H1 (cell line): ENCODE measurements around the gene GJC2. TPM values are rescaled to one million over a fixed set of nuclear protein-coding genes. Genes with fewer than 3 reads are reported as not detected.

ENCODE experiments used
- CTCF ChIA-PET: fragments of 300-600 bp; sonication (Branson Sonifier 250); formaldehyde crosslinking; loops from one replicate; lab custom pipeline; 2021; ENCODE audit not compliant: partially characterized antibody; lab: Charles Lee
- POLR2A ChIA-PET: fragments of 300-600 bp; sonication (Branson Sonifier 250); formaldehyde crosslinking; loops from one replicate; lab custom pipeline; 2021; ENCODE audit warnings: inconsistent platforms; ENCODE audit not compliant: partially characterized antibody; lab: Charles Lee
- DNase-seq, 2 experiments: peaks; one replicate each; pipeline versions ENCODE4 v3.0.0 to v3.0.0-alpha.2; 2010 to 2022; ENCODE audit warnings: low spot score in 2 of 2, low read depth in 1 of 2, mixed read lengths in 1 of 2
- FAIRE-seq: peaks from 2 replicates; lab custom pipeline; 2011; peaks lifted over from hg19 to GRCh38; lab: Jason Lieb, UNC
- H2AFZ ChIP-seq: 2 replicates; pipeline ENCODE4 v1.8.1; 2012; ENCODE audit warnings: low read length, inconsistent platforms
- H2AK5ac ChIP-seq: 2 replicates; pipeline ENCODE4 v1.6.1; 2013; ENCODE audit warnings: low read depth, low read length
- H2BK120ac ChIP-seq: replicated peaks from 2 replicates; pipeline ENCODE3; 2013; ENCODE audit warnings: low read depth, low read length, inconsistent platforms
- H2BK12ac ChIP-seq: 2 replicates; pipeline ENCODE4 v1.6.1; 2013; ENCODE audit warnings: low read depth, low read length
- H2BK15ac ChIP-seq: 2 replicates; pipeline ENCODE4 v1.6.1; 2013; ENCODE audit warnings: low read length
- H2BK20ac ChIP-seq: 2 replicates; pipeline ENCODE4 v1.6.1; 2013; ENCODE audit warnings: low read length
- H2BK5ac ChIP-seq: 2 replicates; pipeline ENCODE4 v1.6.1; 2013; ENCODE audit warnings: low read depth, low read length
- H3K14ac ChIP-seq: 2 replicates; pipeline ENCODE4 v1.6.1; 2013; ENCODE audit warnings: inconsistent platforms; ENCODE audit not compliant: insufficient read length
- H3K18ac ChIP-seq: 2 replicates; pipeline ENCODE4 v1.6.1; 2013; ENCODE audit warnings: low read length; ENCODE audit errors: extremely low read depth
- H3K23ac ChIP-seq: 2 replicates; pipeline ENCODE4 v1.6.1; 2013; ENCODE audit warnings: inconsistent platforms; ENCODE audit not compliant: insufficient read length
- H3K23me2 ChIP-seq: 2 replicates; pipeline ENCODE4 v1.6.1; 2013; ENCODE audit warnings: low read depth, low read length
- H3K27ac ChIP-seq: 2 replicates; pipeline ENCODE4 v1.6.1; 2011; ENCODE audit warnings: low read depth, low read length, inconsistent platforms
- H3K27me3 ChIP-seq, 4 experiments: replicated peaks in 1 of 4; 1 replicate in 1 of 4; 2 replicates in 3 of 4; pipeline versions ENCODE4 v1.6.1 to v1.8.1; 2011 to 2013; ENCODE audit warnings: low read length in 3 of 4, mild to moderate bottlenecking in 3 of 4, inconsistent platforms in 2 of 4, mixed read lengths in 2 of 4, moderate library complexity in 1 of 4; ENCODE audit not compliant: control insufficient read depth in 3 of 4, insufficient read depth in 3 of 4; ENCODE audit errors: extremely low read depth in 1 of 4
- H3K36me3 ChIP-seq, 4 experiments: 2 replicates each; pipeline versions ENCODE4 v1.6.1 to v1.8.1; 2011 to 2013; ENCODE audit warnings: mild to moderate bottlenecking in 4 of 4, low read length in 3 of 4, moderate library complexity in 2 of 4, control low read depth in 1 of 4, inconsistent platforms in 1 of 4; ENCODE audit not compliant: insufficient read depth in 4 of 4, control insufficient read depth in 2 of 4
- H3K4ac ChIP-seq: replicated peaks from 2 replicates; pipeline ENCODE3; 2013; ENCODE audit warnings: low read length, low read depth, mixed read lengths, inconsistent platforms; ENCODE audit not compliant: insufficient read length
- H3K4me1 ChIP-seq, 4 experiments: replicated peaks in 1 of 4; 1 replicate in 1 of 4; 2 replicates in 3 of 4; pipeline versions ENCODE4 v1.6.1 to v1.8.1; 2011 to 2013; ENCODE audit warnings: low read length in 3 of 4, inconsistent platforms in 2 of 4, mixed read lengths in 1 of 4; ENCODE audit not compliant: insufficient read depth in 4 of 4, control insufficient read depth in 3 of 4
- H3K4me2 ChIP-seq, 2 experiments: 2 replicates each; pipeline versions ENCODE4 v1.6.1 to v1.8.1; 2011 to 2013; ENCODE audit warnings: low read depth in 2 of 2, low read length in 2 of 2, control low read depth in 1 of 2, inconsistent platforms in 1 of 2, mild to moderate bottlenecking in 1 of 2; ENCODE audit not compliant: insufficient read depth in 1 of 2
- H3K4me3 ChIP-seq, 4 experiments: fragments of 200-600, 300-600 bp in 1 of 4; sonication (generic), shearing (Covaris generic), sonication (Bioruptor Twin) in 1 of 4; 2 replicates each; pipeline versions ENCODE4 v1.5.1 to v1.8.1; 2011 to 2016; ENCODE audit warnings: low read length in 4 of 4, low read depth in 3 of 4, control low read depth in 2 of 4, inconsistent platforms in 2 of 4, mild to moderate bottlenecking in 2 of 4, mixed read lengths in 1 of 4, moderate library complexity in 1 of 4; ENCODE audit not compliant: insufficient read depth in 2 of 4; ENCODE audit errors: extremely low read depth in 1 of 4
- H3K56ac ChIP-seq: replicated peaks from 2 replicates; pipeline ENCODE3; 2013; ENCODE audit warnings: low read depth, mild to moderate bottlenecking, mixed read lengths, low read length, inconsistent platforms; ENCODE audit not compliant: insufficient read length
- H3K79me1 ChIP-seq: 2 replicates; pipeline ENCODE4 v1.6.1; 2013; ENCODE audit warnings: low read depth, low read length, control low read depth
- H3K79me2 ChIP-seq, 2 experiments: 2 replicates each; pipeline versions ENCODE4 v1.6.1 to v1.8.1; 2012 to 2013; ENCODE audit warnings: low read length in 2 of 2, mild to moderate bottlenecking in 2 of 2, inconsistent platforms in 1 of 2; ENCODE audit not compliant: insufficient read depth in 2 of 2, control insufficient read depth in 1 of 2
- H3K9ac ChIP-seq, 4 experiments: replicated peaks in 1 of 4; 1 replicate in 1 of 4; 2 replicates in 3 of 4; pipeline versions ENCODE4 v1.6.1 to v1.8.1; 2011 to 2013; ENCODE audit warnings: low read depth in 3 of 4, low read length in 3 of 4, control low read depth in 2 of 4, mild to moderate bottlenecking in 2 of 4, moderate library complexity in 2 of 4, inconsistent platforms in 1 of 4; ENCODE audit errors: extremely low read depth in 1 of 4
- H3K9me3 ChIP-seq, 2 experiments: 2 replicates each; pipeline versions ENCODE4 v1.6.1 to v1.8.1; 2012 to 2013; ENCODE audit warnings: mild to moderate bottlenecking in 2 of 2, moderate library complexity in 2 of 2, control low read depth in 1 of 2, inconsistent platforms in 1 of 2, low read depth in 1 of 2, low read length in 1 of 2, mixed read lengths in 1 of 2; ENCODE audit not compliant: insufficient read depth in 2 of 2
- H4K20me1 ChIP-seq, 2 experiments: replicated peaks in 1 of 2; 2 replicates each; pipeline versions ENCODE3 to v1.8.1; 2011 to 2013; ENCODE audit warnings: inconsistent platforms in 2 of 2, low read length in 2 of 2, mild to moderate bottlenecking in 1 of 2; ENCODE audit not compliant: insufficient read depth in 2 of 2, control insufficient read depth in 1 of 2
- H4K5ac ChIP-seq: 2 replicates; pipeline ENCODE4 v1.6.1; 2013; ENCODE audit warnings: low read length, low read depth, mixed read lengths, inconsistent platforms; ENCODE audit not compliant: insufficient read length
- H4K8ac ChIP-seq: 2 replicates; pipeline ENCODE4 v1.8.0; 2013; ENCODE audit warnings: mild to moderate bottlenecking, moderate library complexity, low read length, inconsistent platforms; ENCODE audit not compliant: insufficient read depth; ENCODE audit errors: extremely low read depth
- H4K91ac ChIP-seq: replicated peaks from 2 replicates; pipeline ENCODE3; 2013; ENCODE audit warnings: low read length, mixed read lengths, inconsistent platforms; ENCODE audit not compliant: insufficient read length
- CHD1 ChIP-seq: IDR thresholded peaks from 2 replicates; pipeline ENCODE4 v1.6.1; 2012; ENCODE audit warnings: low read depth, low read length, improper control_type of control experiment
- SIN3A ChIP-seq, 2 experiments: IDR thresholded peaks in 1 of 2; conservative IDR thresholded peaks in 1 of 2; 2 replicates each; pipeline ENCODE4 v1.6.1; 2011 to 2012; ENCODE audit warnings: low read length in 2 of 2, improper control_type of control experiment in 1 of 2, low read depth in 1 of 2, mild to moderate bottlenecking in 1 of 2
- ZNF274 ChIP-seq: IDR thresholded peaks from 2 replicates; pipeline ENCODE4 v1.7.0; 2012; ENCODE audit warnings: low read length, borderline replicate concordance; ENCODE audit errors: extremely low read depth
- WGBS, 2 experiments: shearing (Covaris generic) in 1 of 2; methylation state at CpG; one replicate each; pipeline versions ENCODE4 v1.1.6 to v1.1.7; 2013 to 2015; ENCODE audit warnings: low lambda C conversion rate in 2 of 2, mixed read lengths in 2 of 2, inconsistent platforms in 1 of 2, low coverage in 1 of 2, missing lambda C conversion rate in 1 of 2; ENCODE audit not compliant: insufficient replicate concordance in 2 of 2, insufficient coverage in 1 of 2, insufficient read length in 1 of 2; ENCODE audit errors: extremely low coverage in 1 of 2, missing lambda C conversion rate in 1 of 2; 5-methylcytosine and 5-hydroxymethylcytosine counted together
- polyA plus RNA-seq, 7 experiments: library from polyadenylated mRNA; depleted of rRNA in 3 of 7; stranded (reverse) in 5 of 7; unstranded in 2 of 7; fragments of >200 nt in 5 of 7; fragments of 200-250 nt in 2 of 7; gene quantifications; 1 replicate in 5 of 7; 2 replicates in 1 of 7; 4 replicates in 1 of 7; pipeline versions ENCODE4 v1.2.1 to v1.2.3, GENCODE V29; 2011 to 2013; ENCODE audit warnings: missing spikeins in 2 of 7, mixed read lengths in 2 of 7
- total RNA-seq: library from RNA; stranded (reverse); fragmentation: NEBNext Ultra II Directional; extraction: Animal tissue kit (Norgen Biotek cat#: 25700); gene quantifications from 2 replicates; pipeline ENCODE4 v1.2.1, GENCODE V29; 2021

GJC2 gene
- total and polyA plus RNA-seq, 2 of the 8 experiments (the other 6 are each of a cell fraction or from before 2014, with no cell fraction given): 0.17 to 0.54 TPM

- Histone ChIP-seq H3K9me3 (no peaks in the 10 kb centered on the region), H3K4ac (no peak overlapping the region), H3K36me3 (no peaks in the 10 kb centered on the region), H3K4me1 (peaks cover 0 to 10% (median 4%) of the 10 kb centered on the region in 4 experiments; a peak in 1 of 7 replicates), H2BK20ac (no peak overlapping the region), H2AK5ac (no peak overlapping the region), H4K8ac (no peak overlapping the region), H3K56ac (no peak overlapping the region), H4K91ac (no peak overlapping the region), H3K4me3 (no peak overlapping the region), H2AFZ (no peak overlapping the region), H3K79me2 (no peaks in the 10 kb centered on the region), H3K23ac (no peak overlapping the region), H4K20me1 (peaks cover 1 to 4% of the 10 kb centered on the region in 2 experiments), H2BK120ac (no peak overlapping the region), H2BK12ac (no peak overlapping the region), H4K5ac (no peak overlapping the region), H3K4me2 (no peak overlapping the region), H3K23me2 (no peaks in the 10 kb centered on the region; the same call in 1 of the 2 replicates), H3K18ac (no peak overlapping the region), H3K79me1 (peaks cover 2% of the 10 kb centered on the region), H3K14ac (no peak overlapping the region), H3K9ac (no peak overlapping the region), H2BK15ac (no peak overlapping the region), H3K27ac (no peak overlapping the region), H2BK5ac (no peak overlapping the region), H3K27me3 (0 out of 7 replicates have a peak, but pooled peaks cover 0 to 5% (median 0%) of the 10 kb centered on the region in 4 experiments)
- 94% methylated on average over 3 of the region's 3 CpGs; no CpG with 5 or more reads in 1 of the 2 experiments for WGBS, 2 experiments
- ChIA-PET CTCF (interaction anchor here (0.7 to 2.3 kb wide), 5 partner anchors 8 to 177 kb away, joined by 3 to 7 read pairs (median 4); partner anchors contain the start of gene IBA57), POLR2A (interaction anchor here (1.0 to 5.5 kb wide), 2 partner anchors 11 to 16 kb away, joined by 3 to 44 read pairs; partner anchors contain the start of gene IBA57)
- FAIRE-seq (no peak), DNase-seq (no peak)
- TF ChIP-seq SIN3A (conservative IDR thresholded peaks at IDR 0.05 in 1 of 2, IDR thresholded peaks at IDR 0.05 in 1 of 2; ENCODE audit: low read depth in 1 of 2, low read length in 2 of 2): no peak
- TF ChIP-seq CHD1: no peak
- TF ChIP-seq ZNF274: no peak
Measured at GRCh38 chr1:228152918-228153258, 3.2 kb downstream of the GJC2 start.
